Kidney (tissue), 14 donors: ENCODE results near the gene CEP85. TPM values are rescaled to one million over a fixed set of nuclear protein-coding genes. Genes with fewer than 3 reads are reported as not detected.

Experiments
- DNase-seq, 5 donors: peaks; one replicate each; pipeline ENCODE4 v3.0.0-alpha.2; 2013 to 2020
- FAIRE-seq: peaks from 2 replicates; lab custom pipeline; 2012; peaks lifted over from hg19 to GRCh38; lab: Jason Lieb, UNC
- H3K27ac ChIP-seq, 2 donors: one replicate each; pipeline ENCODE4 v1.7.0; 2013; ENCODE audit warnings: low read depth in 2 of 2, low read length in 2 of 2, inconsistent platforms in 1 of 2
- H3K27me3 ChIP-seq: one replicate; pipeline ENCODE4 v1.7.1; 2013; ENCODE audit warnings: low read length, inconsistent platforms; ENCODE audit not compliant: control insufficient read depth, insufficient read depth
- H3K36me3 ChIP-seq, 3 donors: one replicate each; pipeline versions ENCODE4 v1.7.0 to v1.7.1; 2013; ENCODE audit warnings: low read length in 3 of 3, control low read depth in 1 of 3, inconsistent platforms in 1 of 3; ENCODE audit not compliant: insufficient read depth in 3 of 3, control insufficient read depth in 2 of 3
- H3K4me1 ChIP-seq, 3 donors: one replicate each; pipeline versions ENCODE4 v1.7.0 to v1.7.1; 2013; ENCODE audit warnings: low read length in 3 of 3, inconsistent platforms in 1 of 3, low read depth in 1 of 3; ENCODE audit not compliant: control insufficient read depth in 2 of 3, insufficient read depth in 2 of 3
- H3K4me3 ChIP-seq, 3 donors: one replicate each; pipeline versions ENCODE4 v1.7.0 to v1.8.1; 2013; ENCODE audit warnings: low read length in 3 of 3, control low read depth in 1 of 3, inconsistent platforms in 1 of 3
- H3K9ac ChIP-seq, 3 donors: one replicate each; pipeline versions ENCODE4 v1.7.0 to v1.7.1; 2013; ENCODE audit warnings: low read length in 3 of 3, control low read depth in 1 of 3, inconsistent platforms in 1 of 3
- H3K9me3 ChIP-seq, 3 donors: one replicate each; pipeline versions ENCODE4 v1.7.0 to v1.7.1; 2013; ENCODE audit warnings: low read length in 3 of 3, control low read depth in 1 of 3, inconsistent platforms in 1 of 3; ENCODE audit not compliant: control insufficient read depth in 2 of 3, insufficient read depth in 1 of 3
- CTCF ChIP-seq: IDR thresholded peaks from 3 replicates; pipeline ENCODE4 v1.5.1; 2012; ENCODE audit warnings: mild to moderate bottlenecking, moderate library complexity, borderline replicate concordance; ENCODE audit not compliant: insufficient read depth; ENCODE audit errors: extremely low read depth
- intact Hi-C: fragments of 100-400 bp; cut with DNase I; formaldehyde crosslinking; loops from one replicate; pipeline ENCODE4 v1.11.1; 2022
- polyA plus RNA-seq: library from polyadenylated mRNA; stranded (reverse); fragments of 350-450 nt; fragmentation: Illumina TruSeq; extraction: RNeasy Lipid Tissue Mini Kit (QIAGEN cat#74804); gene quantifications from one replicate; pipeline ENCODE4 v1.2.3, GENCODE V29; 2014; ENCODE audit warnings: low read depth, low replicate concordance; ENCODE audit not compliant: insufficient read depth
- total RNA-seq: library from RNA; stranded (reverse); fragmentation: NEBNext Ultra II Directional; extraction: Animal tissue kit (Norgen Biotek cat#: 25700); gene quantifications from one replicate; pipeline ENCODE4 v1.2.1, GENCODE V29; 2021
- donor health status: control.
- donor health status: control.
- donor health status: control.
- donor health status: control.
- donor health status: control.
- donor health status: DM: yes; HTN: yes; CAD: no.
- donor health status: Normal renal cell carcinoma (clear cell type).

CEP85 gene
- total and polyA plus RNA-seq, 2 donors from 2014 or later, result 8.4 to 8.5 TPM

GRCh38 chr1:26297057-26297790 is 63.2 kb downstream of the CEP85 start:
- H3K9ac ChIP-seq, result no peak overlapping the region
- no peaks in the 10 kb centered on the region for H3K9me3 ChIP-seq
- FAIRE-seq (no peak), DNase-seq (no peak)
- H3K4me3 ChIP-seq, result no peak overlapping the region
- TF ChIP-seq CTCF, result no peak
- no peaks in the 10 kb centered on the region for H3K27me3 ChIP-seq
- H3K36me3 ChIP-seq, result no peaks in the 10 kb centered on the region
- intact Hi-C loops, result no loop called here
- H3K4me1 ChIP-seq, result no peaks in the 10 kb centered on the region
- H3K27ac ChIP-seq, result no peak overlapping the region

- Histone ChIP-seq H3K36me3 (no peaks in the 10 kb centered on the region), H3K27me3 (no peaks in the 10 kb centered on the region), H3K27ac (no peak overlapping the region), H3K9me3 (no peaks in the 10 kb centered on the region), H3K9ac (no peak overlapping the region), H3K4me3 (no peak overlapping the region), H3K4me1 (no peaks in the 10 kb centered on the region)
- DNase-seq, result no peak
- FAIRE-seq, result no peak
- intact Hi-C loops, result no loop called here
- TF ChIP-seq CTCF, result no peak
These were observed 63.8 kb downstream of the CEP85 start for GRCh38 chr1:26297791-26298124.

GRCh38 chr1:26300578-26301275 is 66.7 kb downstream of the CEP85 start:
- FAIRE-seq (no peak), DNase-seq (no peak)
- Histone ChIP-seq H3K4me1 (peaks cover 0 to 3% (median 2%) of the 10 kb centered on the region in 3 donors), H3K27me3 (no peaks in the 10 kb centered on the region), H3K27ac (no peak overlapping the region), H3K9ac (no peak overlapping the region), H3K36me3 (no peaks in the 10 kb centered on the region), H3K4me3 (no peak overlapping the region), H3K9me3 (no peaks in the 10 kb centered on the region)
- intact Hi-C loops, result no loop called here
- TF ChIP-seq CTCF, result no peak
